Upper lobe of left lung (tissue), 6 donors: Measurements from ENCODE around the gene MBTPS2. TPM values are rescaled to one million over a fixed set of nuclear protein-coding genes. Genes with fewer than 3 reads are reported as not detected.

Experiments used
- ATAC-seq, 2 donors: fragments of 200-7000 bp; cut with Tn5 transposase; one replicate each; pipeline ENCODE4 v1.9.1; 2022; ENCODE audit warnings: mild to moderate bottlenecking in 2 of 2, moderate library complexity in 2 of 2; ENCODE audit not compliant: low FRiP score in 2 of 2
- DNase-seq, 2 donors: peaks; one replicate each; pipeline ENCODE4 v3.0.0-alpha.2; 2019 to 2020
- H3K27ac ChIP-seq, 4 donors: fragments of 200-600 bp; sonication (generic); one replicate each; pipeline ENCODE4 v1.5.1; 2016 to 2019
- H3K27me3 ChIP-seq, 4 donors: fragments of 200-600 bp; sonication (generic); one replicate each; pipeline ENCODE4 v1.5.1; 2017 to 2019
- H3K36me3 ChIP-seq, 4 donors: fragments of 200-600 bp; sonication (generic); one replicate each; pipeline ENCODE4 v1.5.1; 2016 to 2019
- H3K4me1 ChIP-seq, 4 donors: fragments of 200-600 bp; sonication (generic); one replicate each; pipeline ENCODE4 v1.5.1; 2018 to 2019
- H3K4me3 ChIP-seq, 4 donors: fragments of 200-600 bp; sonication (generic); one replicate each; pipeline ENCODE4 v1.5.1; 2017 to 2019; ENCODE audit warnings: mild to moderate bottlenecking in 2 of 4, moderate library complexity in 1 of 4
- H3K9me3 ChIP-seq, 4 donors: fragments of 200-600 bp; sonication (generic); one replicate each; pipeline ENCODE4 v1.5.1; 2018 to 2019
- EP300 ChIP-seq, 4 donors: sonication (generic); formaldehyde crosslinking; IDR thresholded peaks; one replicate each; pipeline ENCODE4 v1.5.1; 2017; ENCODE audit warnings: antibody characterized with exemption in 4 of 4, control low read depth in 2 of 4
- POLR2A ChIP-seq, 4 donors: fragments of 450-650 bp; IDR thresholded peaks; one replicate each; pipeline ENCODE4 v1.5.1; 2016 to 2017; ENCODE audit warnings: antibody characterized with exemption in 4 of 4, mild to moderate bottlenecking in 2 of 4
- POLR2AphosphoS5 ChIP-seq, 2 donors: sonication (generic); formaldehyde crosslinking; IDR thresholded peaks; one replicate each; pipeline ENCODE4 v1.5.1; 2017; ENCODE audit warnings: antibody characterized with exemption in 2 of 2
- WGBS, 2 donors: methylation state at CpG; one replicate each; pipeline ENCODE4 v1.1.5; 2017 to 2018; 5-methylcytosine and 5-hydroxymethylcytosine counted together
- total RNA-seq, 6 donors: library from RNA; depleted of rRNA in 4 of 6; stranded (reverse); fragments of >200 nt in 4 of 6; gene quantifications; one replicate each; pipeline versions ENCODE4 v1.1.0 to v1.2.1, GENCODE V29; 2016 to 2021
- TF ChIP-seq, protein P1 (sequence below), 6 experiments: fragments of 450-650 bp in 4 of 6; fragments of 200-600 bp in 2 of 6; sonication (generic) in 2 of 6; IDR thresholded peaks; one replicate each; pipeline ENCODE4 v1.5.1; 2016 to 2019; ENCODE audit warnings: antibody characterized with exemption in 6 of 6
- donor health status: DM: no; HTN: no; CAD: no; lungs with moderate emphysema.
- donor health status: DM: no; HTN: yes; CAD: no; lungs with severe emphysema.

The MBTPS2 gene
- total RNA-seq, 6 donors from 2014 or later = 3.0 to 13.7 (median 9.9) TPM

DNA sequence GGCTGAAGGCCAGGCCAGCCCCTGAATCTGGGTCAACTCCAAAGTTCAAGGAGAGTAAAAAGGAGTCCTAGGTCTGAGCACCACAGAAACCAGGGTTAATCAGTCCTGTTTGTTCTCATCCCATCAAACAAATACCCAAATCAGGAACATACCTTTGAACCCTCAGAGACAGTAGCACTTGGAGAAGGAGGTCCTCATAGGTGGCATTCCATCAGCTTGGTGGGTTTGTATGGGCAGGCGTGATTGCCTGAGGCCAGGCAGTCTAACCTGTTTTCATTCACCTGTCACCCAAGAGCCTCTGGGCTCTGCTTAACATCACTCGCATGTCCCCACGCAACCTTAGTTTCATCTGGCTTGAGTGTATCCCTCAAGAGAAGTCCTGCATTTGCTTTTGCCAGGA is 17.5 kb upstream of the MBTPS2 start:
- Histone ChIP-seq H3K4me3 (no peak overlapping the region), H3K9me3 (no peaks in the 10 kb centered on the region), H3K4me1 (no peaks in the 10 kb centered on the region), H3K27ac (no peak overlapping the region), H3K36me3 (no peaks in the 10 kb centered on the region), H3K27me3 (no peaks in the 10 kb centered on the region)
- TF ChIP-seq, protein P1, sequence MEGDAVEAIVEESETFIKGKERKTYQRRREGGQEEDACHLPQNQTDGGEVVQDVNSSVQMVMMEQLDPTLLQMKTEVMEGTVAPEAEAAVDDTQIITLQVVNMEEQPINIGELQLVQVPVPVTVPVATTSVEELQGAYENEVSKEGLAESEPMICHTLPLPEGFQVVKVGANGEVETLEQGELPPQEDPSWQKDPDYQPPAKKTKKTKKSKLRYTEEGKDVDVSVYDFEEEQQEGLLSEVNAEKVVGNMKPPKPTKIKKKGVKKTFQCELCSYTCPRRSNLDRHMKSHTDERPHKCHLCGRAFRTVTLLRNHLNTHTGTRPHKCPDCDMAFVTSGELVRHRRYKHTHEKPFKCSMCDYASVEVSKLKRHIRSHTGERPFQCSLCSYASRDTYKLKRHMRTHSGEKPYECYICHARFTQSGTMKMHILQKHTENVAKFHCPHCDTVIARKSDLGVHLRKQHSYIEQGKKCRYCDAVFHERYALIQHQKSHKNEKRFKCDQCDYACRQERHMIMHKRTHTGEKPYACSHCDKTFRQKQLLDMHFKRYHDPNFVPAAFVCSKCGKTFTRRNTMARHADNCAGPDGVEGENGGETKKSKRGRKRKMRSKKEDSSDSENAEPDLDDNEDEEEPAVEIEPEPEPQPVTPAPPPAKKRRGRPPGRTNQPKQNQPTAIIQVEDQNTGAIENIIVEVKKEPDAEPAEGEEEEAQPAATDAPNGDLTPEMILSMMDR (IDR thresholded peaks at IDR 0.05) = no peak
- TF ChIP-seq POLR2AphosphoS5 (IDR thresholded peaks at IDR 0.05) = no peak
- TF ChIP-seq EP300 (IDR thresholded peaks at IDR 0.05) = no peak
- DNase-seq = no peak
- WGBS, 2 donors = 80 to 97% methylated on average over 1 to 3 of the region's 3 CpGs
- ATAC-seq = no peak

DNA sequence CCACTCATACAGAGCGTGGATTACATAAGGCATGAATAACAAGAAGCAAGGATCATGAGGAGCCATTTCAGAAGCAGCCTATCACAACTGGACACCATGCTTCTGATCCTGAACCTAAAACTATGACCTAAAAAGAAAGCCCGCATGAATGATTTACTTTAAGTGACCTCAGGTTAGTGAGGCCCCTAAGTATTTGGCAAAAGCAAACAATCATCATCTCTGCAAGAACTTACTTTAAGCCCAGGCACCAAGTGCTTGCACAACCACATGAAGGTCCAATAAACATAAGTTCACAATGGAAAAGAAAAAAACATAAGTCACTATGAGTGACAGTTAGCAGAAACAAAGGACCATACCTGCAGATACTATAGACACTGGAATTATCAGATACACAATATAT is 7.9 kb upstream of the MBTPS2 start:
- Histone ChIP-seq H3K27ac (no peak overlapping the region), H3K36me3 (no peaks in the 10 kb centered on the region), H3K27me3 (no peaks in the 10 kb centered on the region), H3K4me1 (no peaks in the 10 kb centered on the region), H3K4me3 (no peak overlapping the region), H3K9me3 (no peaks in the 10 kb centered on the region)
- 75 to 80% methylated on average over 2 of the region's 2 CpGs for WGBS, 2 donors
- no peak for TF ChIP-seq EP300 (IDR thresholded peaks at IDR 0.05)
- TF ChIP-seq, protein P1 (IDR thresholded peaks at IDR 0.05) = no peak
- TF ChIP-seq POLR2A (IDR thresholded peaks at IDR 0.05) = no peak
- no peak for TF ChIP-seq POLR2AphosphoS5 (IDR thresholded peaks at IDR 0.05)
- ATAC-seq (no peak), DNase-seq (no peak)

DNA sequence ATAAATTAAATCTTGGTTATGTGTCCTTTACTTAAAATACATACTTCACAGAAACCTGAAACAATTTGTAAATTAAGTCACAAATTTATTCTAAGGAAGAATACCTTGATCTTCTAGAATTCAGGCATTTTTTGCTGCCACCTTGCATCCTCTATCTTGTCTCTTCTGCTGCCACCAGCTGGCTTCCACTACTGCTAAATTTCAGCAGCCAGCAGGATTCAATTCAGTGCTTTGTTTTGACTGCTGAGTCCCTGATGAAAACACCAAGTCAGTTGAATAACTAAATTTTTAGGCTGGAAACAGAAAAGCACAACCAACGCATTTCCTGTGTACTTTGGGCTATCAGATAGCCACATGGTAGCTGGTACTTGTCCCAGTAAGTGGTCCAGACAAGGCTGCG is 2.4 kb upstream of the MBTPS2 start:
- H3K9me3 ChIP-seq = no peaks in the 10 kb centered on the region
- H3K27ac ChIP-seq = no peak overlapping the region
- TF ChIP-seq EP300 (IDR thresholded peaks at IDR 0.05) = no peak
- TF ChIP-seq POLR2AphosphoS5 (IDR thresholded peaks at IDR 0.05) = no peak
- TF ChIP-seq POLR2A (IDR thresholded peaks at IDR 0.05) = no peak
- TF ChIP-seq, protein P1 (IDR thresholded peaks at IDR 0.05) = no peak
- no peaks in the 10 kb centered on the region for H3K27me3 ChIP-seq
- WGBS, 2 donors = 65 to 68% methylated on average over 2 of the region's 2 CpGs
- no peaks in the 10 kb centered on the region for H3K36me3 ChIP-seq
- no peak for DNase-seq
- H3K4me1 ChIP-seq = peaks cover 0 to 10% (median 2%) of the 10 kb centered on the region in 4 donors
- H3K4me3 ChIP-seq = no peak overlapping the region
- ATAC-seq = no peak

DNA sequence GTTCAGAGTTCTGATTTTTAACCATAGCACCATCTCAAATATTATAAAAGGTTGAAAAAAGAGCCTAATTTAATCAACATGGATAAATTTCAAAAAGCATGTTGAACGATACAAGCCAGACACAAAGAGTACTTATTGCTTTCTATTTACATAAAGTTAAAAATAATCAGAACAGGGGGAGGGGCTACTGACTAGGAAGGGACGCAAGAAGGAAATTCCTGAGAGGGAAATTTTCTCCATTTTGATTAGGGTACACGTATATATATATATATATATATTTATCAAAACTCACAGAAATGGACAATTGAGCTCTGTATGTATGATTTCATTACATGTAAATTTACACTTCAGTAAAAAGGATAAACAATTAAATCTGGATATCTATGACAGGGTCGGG is 482 bp upstream of the MBTPS2 start:
- H3K27ac ChIP-seq = peak overlapping the region; percentile 84 to 88 (median 86)
- ATAC-seq = peak in 1 of 2 donors; percentile 37
- 5 to 30% methylated on average over 4 of the region's 4 CpGs for WGBS, 2 donors

DNA sequence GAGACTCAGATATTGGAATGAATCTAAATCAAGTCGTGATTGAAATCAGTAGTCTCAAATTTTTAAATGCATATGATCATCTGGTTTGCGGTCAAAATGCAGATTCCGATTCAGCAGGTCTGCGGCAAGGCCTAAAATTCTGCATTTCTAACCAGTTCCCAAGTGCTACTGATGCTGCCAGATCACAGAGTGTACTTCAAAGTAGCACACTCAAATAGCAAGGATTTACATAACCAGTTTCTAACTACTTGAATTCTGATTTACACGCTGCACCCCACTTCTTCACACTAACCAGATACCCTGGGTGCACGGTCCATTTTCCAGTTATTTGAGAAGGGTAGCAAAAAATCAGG is 752 bp downstream of the MBTPS2 start:
- Histone ChIP-seq H3K9me3 (no peaks in the 10 kb centered on the region), H3K36me3 (no peaks in the 10 kb centered on the region), H3K4me1 (peaks cover 0 to 10% (median 2%) of the 10 kb centered on the region in 4 donors), H3K4me3 (peak overlapping the region; percentile 45 to 72 (median 67)), H3K27ac (peak overlapping the region; percentile 84 to 88 (median 86)), H3K27me3 (no peaks in the 10 kb centered on the region)
- DNase-seq = no peak
- 11 to 38% methylated on average over 6 of the region's 6 CpGs for WGBS, 2 donors
- TF ChIP-seq POLR2A (IDR thresholded peaks at IDR 0.05) (no peak), POLR2AphosphoS5 (IDR thresholded peaks at IDR 0.05) (no peak), EP300 (IDR thresholded peaks at IDR 0.05) (no peak)
- TF ChIP-seq, protein P1 (IDR thresholded peaks at IDR 0.05) = no peak
- no peak for ATAC-seq

More for the DNA sequence above, 482 bp upstream of the MBTPS2 start:
- H3K4me3 ChIP-seq = peak overlapping the region; percentile 44 to 72 (median 67)
- no peaks in the 10 kb centered on the region for H3K9me3 ChIP-seq
- H3K27me3 ChIP-seq = no peaks in the 10 kb centered on the region
- H3K36me3 ChIP-seq = no peaks in the 10 kb centered on the region
- H3K4me1 ChIP-seq = peaks cover 0 to 10% (median 2%) of the 10 kb centered on the region in 4 donors
- TF ChIP-seq POLR2AphosphoS5 (IDR thresholded peaks at IDR 0.05) (no peak), EP300 (IDR thresholded peaks at IDR 0.05) (no peak), POLR2A (IDR thresholded peaks at IDR 0.05) (no peak)
- DNase-seq = no peak
